Activated T-cell treated with anti-CD3 and anti-CD28 coated beads, Interleukin-2, amount 50 U/mL, for 72 hours (primary cell): ENCODE data around the gene TCF25. TPM values are rescaled to one million over a fixed set of nuclear protein-coding genes. Genes with fewer than 3 reads are reported as not detected.

Experiments used
- ATAC-seq, 2 donors: fragments of 150-1000 bp; cut with Tn5 transposase; replicated peaks in 1 of 2; 2 replicates each; pipeline ENCODE4 v1.10.0; 2021; ENCODE audit warnings: moderate library complexity in 2 of 2, mild to moderate bottlenecking in 1 of 2
- DNase-seq, 2 donors: peaks; one replicate each; pipeline ENCODE4 v3.0.0; 2021 to 2022; ENCODE audit warnings: mixed read lengths in 1 of 2
- H3K27ac Mint-ChIP-seq: one replicate; pipeline ENCODE4 v1.8.0; 2022; ENCODE audit warnings: mild to moderate bottlenecking, moderate library complexity, mixed read lengths
- H3K27me3 Mint-ChIP-seq: one replicate; pipeline ENCODE4 v1.8.0; 2022; ENCODE audit warnings: low read depth, mixed read lengths
- H3K36me3 Mint-ChIP-seq, 2 donors: one replicate each; pipeline ENCODE4 v1.8.0; 2022; ENCODE audit warnings: mixed read lengths in 2 of 2, mild to moderate bottlenecking in 1 of 2; ENCODE audit not compliant: insufficient read depth in 2 of 2
- H3K4me1 Mint-ChIP-seq: one replicate; pipeline ENCODE4 v1.8.0; 2022; ENCODE audit warnings: low read depth, mixed read lengths
- H3K4me3 Mint-ChIP-seq, 2 donors: one replicate each; pipeline ENCODE4 v1.8.0; 2022; ENCODE audit warnings: mild to moderate bottlenecking in 2 of 2, mixed read lengths in 2 of 2, moderate library complexity in 2 of 2
- H3K9me3 Mint-ChIP-seq, 2 donors: one replicate each; pipeline ENCODE4 v1.8.0; 2022; ENCODE audit warnings: mixed read lengths in 2 of 2
- total RNA-seq, 2 donors: library from RNA; stranded (reverse); gene quantifications; one replicate each; pipeline ENCODE4 v1.2.3, GENCODE V29; 2022

Gene TCF25
- total RNA-seq, 2 donors from 2014 or later = 167 to 195 TPM

GRCh38 chr16:89853306-89853993, 19.9 kb upstream of the TCF25 start:
- Mint-ChIP-seq H3K4me1 (no peaks in the 10 kb centered on the region), H3K9me3 (no peaks in the 10 kb centered on the region), H3K27ac (no peak overlapping the region), H3K4me3 (no peak overlapping the region), H3K36me3 (no peaks in the 10 kb centered on the region), H3K27me3 (no peaks in the 10 kb centered on the region)
- DNase-seq (no peak), ATAC-seq (no peak)

- ATAC-seq = no peak
- H3K9me3 Mint-ChIP-seq = no peaks in the 10 kb centered on the region
- no peak for DNase-seq
- no peaks in the 10 kb centered on the region for H3K36me3 Mint-ChIP-seq
- H3K27me3 Mint-ChIP-seq = no peaks in the 10 kb centered on the region
- no peak overlapping the region for H3K4me3 Mint-ChIP-seq
- H3K4me1 Mint-ChIP-seq = no peaks in the 10 kb centered on the region
- H3K27ac Mint-ChIP-seq = no peak overlapping the region
Observed at GRCh38 chr16:89855301-89855945, 18.0 kb upstream of the TCF25 start.

GRCh38 chr16:89855986-89856385, 17.4 kb upstream of the TCF25 start:
- ATAC-seq = no peak
- no peak for DNase-seq
- Mint-ChIP-seq H3K36me3 (no peaks in the 10 kb centered on the region), H3K9me3 (no peaks in the 10 kb centered on the region), H3K27me3 (no peaks in the 10 kb centered on the region), H3K4me1 (no peaks in the 10 kb centered on the region), H3K4me3 (no peak overlapping the region), H3K27ac (no peak overlapping the region)

GRCh38 chr16:89858973-89859614, 14.3 kb upstream of the TCF25 start:
- H3K27me3 Mint-ChIP-seq = no peaks in the 10 kb centered on the region
- ATAC-seq (no peak), DNase-seq (no peak)
- no peak overlapping the region for H3K27ac Mint-ChIP-seq
- H3K9me3 Mint-ChIP-seq = no peaks in the 10 kb centered on the region
- no peaks in the 10 kb centered on the region for H3K36me3 Mint-ChIP-seq
- H3K4me3 Mint-ChIP-seq = no peak overlapping the region
- H3K4me1 Mint-ChIP-seq = peaks cover 18% of the 10 kb centered on the region

- Mint-ChIP-seq H3K36me3 (no peaks in the 10 kb centered on the region), H3K9me3 (no peaks in the 10 kb centered on the region), H3K4me3 (no peak overlapping the region), H3K27ac (no peak overlapping the region), H3K27me3 (no peaks in the 10 kb centered on the region), H3K4me1 (peaks cover 24% of the 10 kb centered on the region)
- DNase-seq (no peak), ATAC-seq (no peak)
Observed at GRCh38 chr16:89859615-89860007, 13.8 kb upstream of the TCF25 start.

GRCh38 chr16:89860747-89861304, 12.6 kb upstream of the TCF25 start:
- H3K27ac Mint-ChIP-seq = no peak overlapping the region
- no peaks in the 10 kb centered on the region for H3K9me3 Mint-ChIP-seq
- H3K4me1 Mint-ChIP-seq = peaks cover 27% of the 10 kb centered on the region
- DNase-seq (peak; percentile 79 to 86), ATAC-seq (peak; percentile 84 to 86)
- H3K4me3 Mint-ChIP-seq = no peak overlapping the region
- H3K36me3 Mint-ChIP-seq = no peaks in the 10 kb centered on the region
- H3K27me3 Mint-ChIP-seq = no peaks in the 10 kb centered on the region

- DNase-seq = no peak
- no peak overlapping the region for H3K4me3 Mint-ChIP-seq
- no peaks in the 10 kb centered on the region for H3K36me3 Mint-ChIP-seq
- ATAC-seq = no peak
- no peak overlapping the region for H3K27ac Mint-ChIP-seq
- no peaks in the 10 kb centered on the region for H3K27me3 Mint-ChIP-seq
- H3K4me1 Mint-ChIP-seq = peaks cover 27% of the 10 kb centered on the region
- H3K9me3 Mint-ChIP-seq = no peaks in the 10 kb centered on the region
Observed at GRCh38 chr16:89861648-89862047, 11.7 kb upstream of the TCF25 start.

GRCh38 chr16:89862732-89863131, 10.7 kb upstream of the TCF25 start:
- Mint-ChIP-seq H3K27ac (peak overlapping the region; percentile 38), H3K27me3 (no peaks in the 10 kb centered on the region)

GRCh38 chr16:89863741-89864526, 9.5 kb upstream of the TCF25 start:
- ATAC-seq (peak; percentile 59 to 60), DNase-seq (peak; percentile 25 to 26)
- peaks cover 27% of the 10 kb centered on the region for H3K4me1 Mint-ChIP-seq
- no peaks in the 10 kb centered on the region for H3K9me3 Mint-ChIP-seq
- H3K4me3 Mint-ChIP-seq = peak overlapping the region; percentile 60 to 74
- peak overlapping the region; percentile 43 for H3K27ac Mint-ChIP-seq
- H3K36me3 Mint-ChIP-seq = peaks cover 2 to 6% of the 10 kb centered on the region in 2 donors
- no peaks in the 10 kb centered on the region for H3K27me3 Mint-ChIP-seq

More at GRCh38 chr16:89862732-89863131, 10.7 kb upstream of the TCF25 start:
- DNase-seq = no peak
- no peak for ATAC-seq
- H3K4me3 Mint-ChIP-seq = peak overlapping the region; percentile 60 to 74
- H3K9me3 Mint-ChIP-seq = no peaks in the 10 kb centered on the region
- peaks cover 27% of the 10 kb centered on the region for H3K4me1 Mint-ChIP-seq
- peaks cover under 1% of the 10 kb centered on the region in 2 donors for H3K36me3 Mint-ChIP-seq

- Mint-ChIP-seq H3K4me3 (peak overlapping the region; percentile 60 to 74), H3K4me1 (peaks cover 27% of the 10 kb centered on the region), H3K27ac (peak overlapping the region; percentile 81), H3K27me3 (no peaks in the 10 kb centered on the region), H3K36me3 (peaks cover 2 to 6% of the 10 kb centered on the region in 2 donors), H3K9me3 (no peaks in the 10 kb centered on the region)
- ATAC-seq = peak; percentile 46 to 53
- DNase-seq = peak in 1 of 2 donors; percentile 23
Observed at GRCh38 chr16:89864527-89864820, 8.9 kb upstream of the TCF25 start.

GRCh38 chr16:89867918-89868317, 5.5 kb upstream of the TCF25 start:
- no peak for DNase-seq
- peaks cover 2 to 6% of the 10 kb centered on the region in 2 donors for H3K36me3 Mint-ChIP-seq
- H3K27ac Mint-ChIP-seq = no peak overlapping the region
- no peak overlapping the region for H3K4me3 Mint-ChIP-seq
- ATAC-seq = no peak
- no peaks in the 10 kb centered on the region for H3K9me3 Mint-ChIP-seq
- peaks cover 20% of the 10 kb centered on the region for H3K4me1 Mint-ChIP-seq
- H3K27me3 Mint-ChIP-seq = no peaks in the 10 kb centered on the region

GRCh38 chr16:89869911-89870310, 3.5 kb upstream of the TCF25 start:
- DNase-seq (no peak), ATAC-seq (no peak)
- Mint-ChIP-seq H3K36me3 (peaks cover 4 to 12% of the 10 kb centered on the region in 2 donors), H3K9me3 (no peaks in the 10 kb centered on the region), H3K4me1 (peaks cover 5% of the 10 kb centered on the region), H3K27ac (no peak overlapping the region), H3K27me3 (no peaks in the 10 kb centered on the region), H3K4me3 (no peak overlapping the region)

- Mint-ChIP-seq H3K4me1 (peaks cover 11% of the 10 kb centered on the region), H3K4me3 (no peak overlapping the region), H3K36me3 (peaks cover 6 to 16% of the 10 kb centered on the region in 2 donors), H3K9me3 (peaks cover 2 to 3% of the 10 kb centered on the region in 2 donors), H3K27me3 (no peaks in the 10 kb centered on the region), H3K27ac (no peak overlapping the region)
- no peak for DNase-seq
- ATAC-seq = no peak
Observed at GRCh38 chr16:89870440-89870839, 3.0 kb upstream of the TCF25 start.
